HG02678 (cell line): Measurements from ENCODE around the gene ADGRG3.

ENCODE experiments used
- ATAC-seq: cut with Tn5 transposase; IDR thresholded peaks from one replicate; pipeline ENCODE4 v1.9.1; 2021; ENCODE audit warnings: mild to moderate bottlenecking, moderate library complexity; ENCODE audit not compliant: unreplicated experiment

ADGRG3 gene

GRCh38 chr16:57694725-57695679, 26.9 kb downstream of the ADGRG3 start, which contains the start of gene DRC7:
Gene DRC7, plus strand, starts transcription at chr16:57694806. Its CDS starts 3,144 bp downstream, at chr16:57697950.
- ATAC-seq: peak; percentile 46

GRCh38 chr16:57695680-57696069, 27.6 kb downstream of the ADGRG3 start:
- no peak for ATAC-seq

GRCh38 chr16:57696240-57696639, 28.1 kb downstream of the ADGRG3 start:
- ATAC-seq: no peak

- ATAC-seq: no peak
Measured at GRCh38 chr16:57697896-57698537, 29.9 kb downstream of the ADGRG3 start.

GRCh38 chr16:57698812-57699405, 30.8 kb downstream of the ADGRG3 start:
- ATAC-seq: no peak

GRCh38 chr16:57699481-57699880, 31.4 kb downstream of the ADGRG3 start:
- no peak for ATAC-seq

GRCh38 chr16:57699899-57700298, 31.8 kb downstream of the ADGRG3 start:
- ATAC-seq: no peak

- no peak for ATAC-seq
Measured at GRCh38 chr16:57700781-57701551, 32.9 kb downstream of the ADGRG3 start.

- no peak for ATAC-seq
Measured at GRCh38 chr16:57701759-57702371, 33.8 kb downstream of the ADGRG3 start.

GRCh38 chr16:57703416-57704010, 35.4 kb downstream of the ADGRG3 start:
- no peak for ATAC-seq

- ATAC-seq: no peak
Measured at GRCh38 chr16:57704011-57704904, 36.2 kb downstream of the ADGRG3 start.

- ATAC-seq: no peak
Measured at GRCh38 chr16:57704905-57705852, 37.1 kb downstream of the ADGRG3 start.

GRCh38 chr16:57706717-57707116, 38.6 kb downstream of the ADGRG3 start:
- ATAC-seq: no peak

GRCh38 chr16:57707331-57707730, 39.2 kb downstream of the ADGRG3 start:
- no peak for ATAC-seq

GRCh38 chr16:57708168-57708567, 40.1 kb downstream of the ADGRG3 start:
- ATAC-seq: no peak

GRCh38 chr16:57709663-57710062, 41.6 kb downstream of the ADGRG3 start:
- ATAC-seq: no peak

GRCh38 chr16:57711346-57711745, 43.2 kb downstream of the ADGRG3 start:
- no peak for ATAC-seq

- ATAC-seq: no peak
Measured at GRCh38 chr16:57711993-57712392, 43.9 kb downstream of the ADGRG3 start.
